GF-D8 (cell line): ENCODE results near the gene ACADVL.

Experiments used
- DNase-seq: peaks from one replicate; lab custom pipeline; 2025; lab: John Stamatoyannopoulos, UW

ACADVL gene

GRCh38 chr17:7252176-7253043 is 32.7 kb downstream of the ACADVL start, which contains the start of gene ELP5:
ELP5 (plus strand) TSS chr17:7252215; CDS start chr17:7252551, 336 bp downstream.
- DNase-seq = peak; percentile 55

GRCh38 chr17:7253082-7253481 is 33.3 kb downstream of the ACADVL start:
- no peak for DNase-seq

GRCh38 chr17:7254511-7254910 is 34.8 kb downstream of the ACADVL start:
- no peak for DNase-seq

- DNase-seq = no peak
These were observed 37.2 kb downstream of the ACADVL start for GRCh38 chr17:7256766-7257456.

GRCh38 chr17:7258731-7259554 is 39.2 kb downstream of the ACADVL start:
- no peak for DNase-seq

- no peak for DNase-seq
These were observed 39.8 kb downstream of the ACADVL start for GRCh38 chr17:7259555-7259889.

- no peak for DNase-seq
These were observed 40.4 kb downstream of the ACADVL start for GRCh38 chr17:7260151-7260550.

GRCh38 chr17:7260651-7261378 is 41.1 kb downstream of the ACADVL start:
- DNase-seq = no peak

- DNase-seq = no peak
These were observed 41.8 kb downstream of the ACADVL start for GRCh38 chr17:7261379-7262191.

- DNase-seq = no peak
These were observed 42.6 kb downstream of the ACADVL start, which contains the start of gene CLDN7 for GRCh38 chr17:7262192-7262934. CLDN7 (minus strand) TSS chr17:7262478; CDS start chr17:7262043, 435 bp downstream.

- DNase-seq = no peak
These were observed 43.4 kb downstream of the ACADVL start for GRCh38 chr17:7262935-7263800.

- no peak for DNase-seq
These were observed 44.0 kb downstream of the ACADVL start for GRCh38 chr17:7263801-7264078.

- no peak for DNase-seq
These were observed 47.0 kb downstream of the ACADVL start for GRCh38 chr17:7266784-7267183.
